Stimulated activated CD8-positive, alpha-beta memory T cell treated with anti-CD3 and anti-CD28 coated beads, Interleukin-15, amount 100 ng/mL, for 48 hours (primary cell): ENCODE measurements around the gene PLAC1.

ENCODE experiments used
- DNase-seq, 2 donors: peaks; one replicate each; pipeline ENCODE4 v3.0.0-alpha.2; 2020; ENCODE audit warnings: low read depth in 2 of 2

The PLAC1 gene, protein sequence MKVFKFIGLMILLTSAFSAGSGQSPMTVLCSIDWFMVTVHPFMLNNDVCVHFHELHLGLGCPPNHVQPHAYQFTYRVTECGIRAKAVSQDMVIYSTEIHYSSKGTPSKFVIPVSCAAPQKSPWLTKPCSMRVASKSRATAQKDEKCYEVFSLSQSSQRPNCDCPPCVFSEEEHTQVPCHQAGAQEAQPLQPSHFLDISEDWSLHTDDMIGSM

DNA sequence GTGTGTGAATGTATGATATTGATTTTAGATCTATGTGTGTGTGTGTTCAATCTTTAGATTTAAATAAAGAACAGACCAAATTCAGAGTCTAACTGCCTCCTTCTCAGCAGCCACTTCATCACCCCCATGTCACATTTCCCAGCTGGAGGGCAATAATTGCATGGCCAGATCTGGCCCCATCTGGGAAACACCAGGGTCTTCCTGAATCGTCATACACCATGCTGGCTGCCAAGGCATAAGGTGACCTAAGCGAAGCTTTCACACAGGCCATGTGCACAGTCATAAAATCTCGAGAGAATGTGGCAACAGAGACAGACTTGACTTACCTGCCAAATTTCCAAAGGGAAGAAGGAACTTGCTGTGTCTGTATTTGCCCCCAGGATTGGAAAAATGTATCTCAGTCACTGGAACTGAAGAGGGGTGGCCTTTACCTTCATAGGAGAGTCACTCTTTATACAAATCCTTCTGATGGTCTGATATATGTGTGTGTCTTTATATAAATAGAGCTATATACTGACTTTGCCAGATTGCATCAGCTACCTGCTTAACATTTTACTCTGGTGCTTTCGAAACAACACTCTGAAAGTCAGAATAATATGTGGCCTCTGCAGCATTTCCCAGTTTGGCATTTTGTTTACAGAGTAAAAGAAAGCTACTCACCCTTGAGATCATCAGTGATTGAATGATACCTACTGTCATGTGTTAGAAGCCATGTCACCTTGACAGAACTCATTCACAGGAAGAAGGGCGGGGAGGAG, at the start of gene PLAC1:
Gene PLAC1, minus strand, starts transcription at position 470 of the 758 bp plus-strand sequence. CDS start 91,789 bp downstream, outside the sequence.
- DNase-seq, result no peak

DNA sequence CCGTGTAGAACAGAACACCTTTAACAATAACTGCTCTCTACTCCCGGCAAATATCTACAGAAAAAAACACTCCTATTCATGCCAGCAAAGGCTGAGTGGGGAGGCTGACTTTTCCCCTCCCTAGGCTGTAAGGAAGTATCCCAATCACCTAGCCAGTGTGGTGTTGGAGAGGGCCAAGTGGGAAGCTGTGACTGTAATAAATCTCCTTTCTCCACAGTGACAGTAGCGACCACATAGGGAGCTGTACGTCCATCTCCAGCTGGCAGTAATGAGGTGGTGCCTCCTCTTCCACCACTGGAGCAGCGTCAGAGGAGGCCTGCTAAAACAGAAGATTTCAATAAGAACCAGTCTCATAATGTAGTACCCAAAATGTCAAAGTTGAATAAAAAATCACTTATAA, 47.9 kb upstream of the PLAC1 start:
- DNase-seq, result no peak

DNA sequence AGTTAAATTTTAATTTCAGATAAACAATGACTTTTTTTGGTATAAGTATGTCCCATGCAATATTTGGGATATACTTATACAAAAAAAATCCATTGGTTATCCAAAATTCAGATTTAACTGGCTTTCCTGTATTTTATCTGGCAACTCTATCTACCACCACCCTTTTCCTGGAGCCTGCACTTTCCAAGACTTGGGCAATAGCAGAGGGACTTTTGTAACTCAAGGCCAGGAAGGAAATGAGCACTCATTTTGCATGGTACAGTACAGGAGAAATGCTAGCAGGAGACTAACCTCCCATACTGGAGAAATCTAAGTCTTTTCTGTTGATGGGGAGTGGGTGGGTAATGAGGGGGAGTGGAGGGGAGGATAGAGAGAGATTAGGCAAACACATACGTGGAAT, 37.7 kb upstream of the PLAC1 start:
- DNase-seq, result no peak

GRCh38 chrX:134694333-134695322, 36.4 kb upstream of the PLAC1 start:
- DNase-seq, result no peak

DNA sequence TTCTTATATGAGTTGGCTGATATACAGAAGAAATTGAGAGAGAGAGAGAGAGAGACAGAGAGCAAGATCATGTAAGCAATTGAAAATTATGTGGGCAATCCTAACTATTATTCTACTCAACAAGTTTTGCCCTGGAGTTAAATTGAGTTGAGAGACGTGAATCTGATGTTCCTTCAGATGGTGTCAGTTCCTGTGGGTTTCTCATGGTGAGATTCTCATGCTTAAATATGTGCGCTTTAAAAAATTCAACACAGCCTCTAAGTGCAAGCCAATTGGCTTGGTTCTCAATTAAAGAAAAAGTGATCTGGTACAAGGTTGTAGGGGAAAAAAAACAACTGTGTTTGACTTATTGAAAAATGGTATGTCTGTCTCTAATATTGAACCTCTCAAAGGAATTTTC, 35.4 kb upstream of the PLAC1 start:
- DNase-seq, result no peak

- no peak for DNase-seq
Observed at GRCh38 chrX:134692990-134693389, 34.7 kb upstream of the PLAC1 start.

GRCh38 chrX:134692233-134692632, 34.0 kb upstream of the PLAC1 start:
- no peak for DNase-seq

DNA sequence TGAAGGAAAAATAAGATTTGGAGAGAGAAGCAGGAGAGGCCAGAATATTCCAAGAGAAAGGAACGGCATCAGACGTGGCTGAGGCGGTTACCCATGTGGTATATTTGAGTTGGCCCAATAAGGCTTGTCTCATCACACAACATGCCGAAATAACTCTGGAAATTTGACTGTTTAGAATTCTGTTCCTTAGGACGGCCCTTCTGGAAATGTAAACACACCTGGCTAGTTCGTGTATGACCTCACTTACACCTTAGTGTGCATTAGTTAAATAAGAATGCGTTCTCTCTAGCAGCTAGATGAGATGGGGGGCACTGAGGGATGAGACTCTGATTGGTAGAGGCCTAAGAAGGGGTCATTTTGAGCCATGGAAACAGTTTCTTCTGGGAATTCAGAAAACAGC, 33.2 kb upstream of the PLAC1 start:
- DNase-seq, result no peak

- no peak for DNase-seq
Observed at GRCh38 chrX:134688839-134689238, 30.6 kb upstream of the PLAC1 start.

DNA sequence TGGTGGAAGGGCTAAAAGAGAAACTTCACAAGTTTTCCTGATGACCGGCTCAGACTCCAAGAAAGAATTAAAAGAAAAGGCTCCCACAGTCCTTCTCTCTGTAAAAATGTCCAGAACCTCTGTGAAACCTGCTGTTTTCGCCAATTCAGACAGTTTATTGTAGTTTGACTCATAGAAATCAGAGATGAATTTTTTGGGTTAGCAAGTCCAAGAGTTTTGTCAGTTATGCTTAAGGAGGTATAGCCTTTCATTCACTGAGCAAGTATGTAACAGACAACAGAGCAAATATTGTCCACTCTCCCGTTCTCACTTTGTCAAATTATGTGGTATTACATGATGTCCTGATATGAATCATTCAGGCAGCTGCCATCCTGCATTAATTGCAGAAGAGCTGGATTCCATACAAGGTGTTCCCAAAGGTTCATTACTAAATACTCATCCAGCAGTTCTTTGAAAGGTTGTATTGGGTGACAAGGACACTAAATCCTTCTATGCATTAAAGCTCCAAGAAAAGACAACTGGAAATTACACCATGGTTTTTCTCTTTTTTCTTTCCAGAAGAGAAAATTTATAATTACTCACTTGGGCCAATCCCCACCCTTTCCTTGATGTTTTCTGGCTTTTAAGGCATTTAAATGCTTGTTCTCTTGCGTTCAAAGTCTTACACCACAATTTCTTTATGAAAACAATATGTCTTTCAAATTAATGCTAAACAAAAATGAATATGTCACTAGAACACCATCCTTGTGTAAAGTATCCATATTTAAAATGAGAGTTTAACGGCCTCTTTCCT, 30.0 kb upstream of the PLAC1 start:
- no peak for DNase-seq

DNA sequence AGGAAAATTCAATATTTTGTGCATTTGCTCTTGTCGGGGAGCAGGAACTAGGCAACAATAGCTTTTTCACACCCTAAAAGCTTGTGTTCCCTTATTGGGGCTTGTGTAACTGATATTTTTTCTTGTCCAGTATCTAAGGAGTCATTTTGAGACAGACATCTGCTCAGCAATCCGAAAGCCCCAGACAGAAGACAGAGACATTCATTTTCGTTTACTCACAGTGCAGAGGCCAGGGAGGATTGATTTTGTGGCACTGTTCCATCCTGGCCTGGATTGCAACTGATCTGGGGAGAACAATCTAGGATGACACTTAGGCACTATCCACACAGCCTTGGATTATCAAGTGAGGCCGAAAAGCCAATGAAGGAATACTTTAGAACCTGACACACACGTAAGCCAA, 27.4 kb upstream of the PLAC1 start:
- no peak for DNase-seq

DNA sequence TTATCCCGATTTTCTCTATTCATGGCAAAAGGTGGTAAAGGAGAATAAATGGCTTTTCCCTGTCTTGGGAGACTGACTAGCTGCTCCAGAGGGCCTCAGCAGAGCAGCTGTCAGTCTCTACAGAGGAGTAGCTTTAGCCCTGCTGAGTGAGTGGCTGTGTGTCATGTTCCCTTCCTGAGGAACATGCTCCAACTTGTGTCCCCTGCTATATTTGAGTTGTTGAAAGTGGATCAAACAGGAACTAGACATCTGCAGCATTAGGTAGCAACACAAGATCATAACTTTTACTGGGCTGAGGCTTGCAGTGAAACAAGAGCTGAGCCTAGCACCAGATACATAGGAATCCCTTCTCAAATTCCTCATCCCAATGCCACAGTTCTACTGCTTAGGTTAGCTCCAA, 26.7 kb upstream of the PLAC1 start:
- no peak for DNase-seq

DNA sequence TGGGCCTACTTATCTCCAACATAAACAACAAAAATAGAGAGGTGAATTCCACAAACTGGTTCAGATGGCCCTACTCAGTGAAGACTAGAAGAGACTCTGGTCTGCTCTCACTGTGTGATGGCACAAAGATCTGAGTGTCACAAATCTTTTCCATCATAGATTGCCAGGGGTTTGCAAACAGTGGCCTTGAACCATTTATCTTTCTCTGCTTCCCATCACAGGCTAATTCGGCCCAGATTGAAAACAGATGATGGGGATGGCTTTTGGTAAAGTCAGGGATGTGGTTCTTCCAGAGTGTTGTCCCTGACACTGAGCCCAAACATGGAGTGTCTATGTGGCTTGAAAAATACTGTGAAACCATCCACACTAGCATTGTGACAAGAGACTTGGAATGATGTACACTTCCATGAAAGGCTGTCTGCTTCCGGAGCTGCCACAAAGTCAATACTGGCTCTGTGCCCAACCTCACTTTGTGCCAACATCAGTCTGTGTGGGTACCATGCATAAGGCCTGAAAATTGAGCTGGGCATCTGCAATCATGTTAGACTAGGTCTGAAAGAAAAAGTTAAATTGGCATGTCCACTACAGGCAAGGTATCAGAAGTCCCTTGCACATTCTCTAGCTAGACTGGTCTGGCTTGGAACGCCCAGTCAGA, 25.2 kb upstream of the PLAC1 start:
- DNase-seq, result no peak

GRCh38 chrX:134682081-134682480, 23.8 kb upstream of the PLAC1 start:
- DNase-seq, result no peak

GRCh38 chrX:134679644-134680043, 21.4 kb upstream of the PLAC1 start:
- DNase-seq, result no peak

DNA sequence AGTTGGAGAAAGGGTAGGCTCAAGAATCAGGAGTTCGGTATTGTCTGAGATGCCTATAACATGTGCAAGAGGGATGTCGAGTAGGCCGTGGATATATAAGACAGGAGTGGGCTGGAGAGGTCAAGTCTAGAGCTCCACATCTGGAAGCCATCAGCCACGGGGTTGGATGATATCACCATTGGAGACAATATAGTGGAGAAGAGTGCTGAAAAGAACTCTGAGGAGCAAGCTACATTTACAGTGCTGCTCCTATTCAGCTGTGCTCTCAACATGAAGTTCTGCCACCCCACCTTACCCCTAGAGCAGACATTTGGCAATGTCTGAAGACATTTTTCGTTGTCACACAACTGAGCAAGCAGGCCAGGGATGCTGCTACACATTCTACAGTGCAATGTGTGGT, 20.9 kb upstream of the PLAC1 start:
- DNase-seq, result no peak

DNA sequence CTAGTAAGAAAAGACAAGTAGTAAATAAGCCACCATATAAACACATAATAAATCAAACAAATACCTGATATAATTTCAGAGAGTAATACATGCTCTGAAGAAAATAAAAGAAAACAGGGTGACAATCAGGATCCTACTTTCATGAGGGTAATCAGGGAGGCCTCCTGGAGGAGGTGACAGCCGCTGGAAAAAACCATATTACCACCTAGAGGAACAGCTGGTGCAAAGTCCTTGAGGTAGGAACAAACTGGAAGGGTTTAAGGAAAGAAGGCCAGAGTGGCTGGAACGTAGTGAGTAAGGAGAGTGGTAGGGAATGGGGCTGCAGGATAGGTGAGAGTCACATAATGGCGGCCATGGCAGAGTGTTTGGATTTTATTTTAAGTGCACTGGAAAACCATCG, 19.1 kb upstream of the PLAC1 start:
- no peak for DNase-seq

GRCh38 chrX:134676436-134676835, 18.2 kb upstream of the PLAC1 start:
- no peak for DNase-seq

- no peak for DNase-seq
Observed at GRCh38 chrX:134673123-134673522, 14.9 kb upstream of the PLAC1 start.

- DNase-seq, result no peak
Observed at GRCh38 chrX:134672101-134672500, 13.8 kb upstream of the PLAC1 start.

GRCh38 chrX:134671294-134671693, 13.0 kb upstream of the PLAC1 start:
- DNase-seq, result no peak
